ENCODE measurements around the gene PIGR.

The PIGR gene

DNA sequence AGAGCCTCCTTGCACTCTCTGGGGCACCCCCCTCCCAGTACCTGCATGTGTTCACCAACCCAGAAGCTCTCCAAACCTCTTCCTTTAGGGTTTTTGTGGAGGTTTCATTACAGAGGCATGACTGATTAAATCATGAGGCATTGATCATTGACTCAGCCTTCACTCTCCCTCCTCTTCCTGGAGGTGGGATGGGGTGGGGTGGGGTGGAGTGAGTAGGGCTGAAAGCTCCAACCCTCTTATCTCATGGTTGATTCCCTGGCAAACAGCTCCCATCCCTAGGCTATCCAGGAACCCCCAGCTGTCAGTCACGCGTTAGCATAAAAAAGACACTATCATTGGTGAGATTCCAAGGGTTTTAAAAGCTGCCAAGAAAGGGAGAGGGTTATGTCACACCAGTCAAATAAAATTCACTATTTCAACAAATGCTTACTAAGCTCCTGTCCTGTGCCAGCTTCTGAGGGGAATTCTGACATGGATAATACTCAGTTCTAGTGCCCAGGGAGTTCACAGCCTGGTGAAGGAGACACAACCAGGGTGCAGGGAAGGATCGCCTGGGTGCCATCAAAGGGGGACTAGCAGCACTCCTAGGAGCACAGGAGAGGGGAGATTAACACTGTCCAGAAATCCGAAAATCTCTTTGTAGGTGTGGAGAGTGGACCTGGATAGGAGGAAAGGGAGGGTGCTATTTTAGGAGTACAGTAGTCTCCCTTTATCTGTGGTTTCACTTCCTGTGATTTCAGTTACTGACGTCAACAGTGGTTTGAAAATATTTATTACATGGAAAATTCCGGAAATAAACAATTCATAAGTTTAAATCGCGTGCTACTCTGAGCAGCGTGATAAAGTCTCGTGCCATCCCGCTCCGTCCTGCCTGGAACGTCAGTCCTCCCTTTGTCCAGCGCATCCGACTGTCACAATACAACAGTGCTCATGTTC, 55.9 kb downstream of the PIGR start:
- DNase-seq (ENCODE audit: low spot score): no peak

DNA sequence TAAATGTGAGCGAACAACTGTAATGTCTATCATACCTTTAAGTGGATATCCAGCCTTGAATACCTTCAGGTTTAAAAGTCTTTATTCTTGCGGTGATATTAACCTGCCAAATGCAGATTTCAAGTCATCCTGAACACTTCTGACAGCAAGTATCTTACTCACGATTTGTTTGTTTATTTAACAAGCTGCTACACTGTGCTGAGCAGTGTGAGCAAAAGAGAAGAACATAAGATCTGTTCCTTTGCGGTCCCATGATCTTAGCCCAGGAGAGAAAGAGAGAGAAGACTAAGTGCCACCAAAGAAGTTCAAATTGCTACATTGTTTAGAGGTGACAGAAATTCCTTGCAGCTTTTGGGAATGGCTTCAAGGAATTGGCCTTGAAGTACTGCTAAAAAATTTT, 58.6 kb downstream of the PIGR start:
- DNase-seq (ENCODE audit: low spot score): no peak

DNA sequence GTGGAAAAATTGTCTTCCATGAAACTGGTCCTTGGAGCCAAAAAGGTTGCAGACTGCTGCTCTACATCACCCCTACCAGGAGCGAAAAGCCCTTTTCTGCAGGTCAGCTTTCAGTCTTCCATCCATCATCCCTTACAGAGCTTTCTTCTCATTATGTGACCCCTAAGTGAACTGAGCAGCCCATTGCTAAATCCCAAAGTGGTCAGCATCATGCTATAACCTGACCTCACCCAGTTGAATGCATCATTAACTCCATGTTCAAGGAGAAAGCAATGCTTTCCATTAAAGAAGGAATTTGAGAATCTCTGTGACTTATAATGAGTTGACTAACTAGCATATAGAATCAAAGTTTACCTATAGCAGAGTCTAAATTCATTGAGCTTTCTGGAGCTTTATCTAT, 59.4 kb downstream of the PIGR start:
- DNase-seq (ENCODE audit: low spot score): no peak

DNA sequence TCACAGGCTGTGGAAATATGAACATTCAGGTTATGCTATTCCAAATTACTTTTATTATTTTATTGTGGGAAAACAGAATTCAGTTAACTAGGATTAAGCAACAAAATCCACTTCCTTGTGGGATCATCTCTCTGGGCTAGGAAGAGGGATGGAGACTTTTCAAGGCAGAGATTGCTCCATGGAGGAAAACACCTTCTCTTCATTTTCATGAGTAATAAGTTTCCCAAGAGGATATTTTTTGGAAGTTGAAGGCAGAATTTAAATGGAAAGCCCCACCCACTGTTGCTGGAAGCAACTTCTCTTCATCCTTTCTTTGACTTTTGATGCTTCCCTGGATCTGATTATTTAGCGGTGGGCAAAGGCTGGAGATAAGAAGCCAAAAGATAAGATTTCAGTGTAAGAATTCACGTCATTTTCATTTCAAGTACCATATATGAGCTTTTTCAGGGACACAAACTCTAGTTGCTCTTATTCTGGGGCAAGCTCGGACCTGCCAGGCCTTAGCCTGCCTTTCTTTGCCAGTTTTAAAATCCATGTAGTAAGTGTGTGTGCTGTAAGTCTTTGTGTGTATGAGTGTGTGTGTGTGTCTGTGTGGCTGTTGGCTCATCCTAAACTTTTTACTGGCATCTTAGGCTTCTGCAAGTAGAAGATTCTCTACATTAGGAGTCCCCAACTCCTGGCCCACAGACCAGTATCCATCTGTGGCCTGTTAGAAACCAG, 60.8 kb downstream of the PIGR start:
- no peak for DNase-seq (ENCODE audit: low spot score)

DNA sequence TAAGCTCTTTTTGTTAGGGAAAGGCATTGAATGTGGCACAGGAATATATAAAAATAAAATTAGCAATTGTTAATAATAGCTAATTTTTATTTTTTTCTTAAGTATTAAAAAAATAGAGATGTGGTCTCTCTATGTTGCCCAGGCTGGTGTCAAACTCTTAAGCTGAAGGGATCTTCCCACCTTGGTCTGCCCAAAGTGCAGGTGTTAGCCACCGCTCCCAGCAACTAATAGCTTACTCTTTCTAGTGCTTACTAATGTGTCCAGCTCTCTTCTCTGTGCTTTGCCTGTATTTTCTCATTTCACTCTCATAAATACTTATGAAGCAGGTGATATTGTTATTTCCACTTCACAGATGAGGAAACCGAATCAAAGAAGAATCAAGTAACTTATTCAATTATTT, 62.4 kb downstream of the PIGR start:
- no peak for DNase-seq (ENCODE audit: low spot score)

DNA sequence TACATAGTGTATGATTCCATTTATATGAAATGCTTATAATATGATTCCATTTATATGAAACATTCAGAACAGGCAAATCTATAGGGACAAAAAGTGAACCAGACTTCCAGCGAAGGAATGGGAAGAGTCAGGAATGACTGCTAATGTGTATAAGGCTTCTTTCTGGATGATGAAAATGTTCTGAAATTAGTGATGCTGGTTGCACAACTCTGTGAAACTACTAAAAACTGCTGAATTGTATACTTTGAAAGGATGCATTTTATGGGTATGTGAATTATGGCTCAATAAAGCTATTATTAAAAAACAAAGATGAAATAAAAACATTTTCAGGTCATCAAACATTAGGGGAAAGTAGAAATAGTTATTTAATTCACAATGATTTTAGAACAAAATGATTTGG, 63.1 kb downstream of the PIGR start:
- DNase-seq (ENCODE audit: low spot score): no peak

DNA sequence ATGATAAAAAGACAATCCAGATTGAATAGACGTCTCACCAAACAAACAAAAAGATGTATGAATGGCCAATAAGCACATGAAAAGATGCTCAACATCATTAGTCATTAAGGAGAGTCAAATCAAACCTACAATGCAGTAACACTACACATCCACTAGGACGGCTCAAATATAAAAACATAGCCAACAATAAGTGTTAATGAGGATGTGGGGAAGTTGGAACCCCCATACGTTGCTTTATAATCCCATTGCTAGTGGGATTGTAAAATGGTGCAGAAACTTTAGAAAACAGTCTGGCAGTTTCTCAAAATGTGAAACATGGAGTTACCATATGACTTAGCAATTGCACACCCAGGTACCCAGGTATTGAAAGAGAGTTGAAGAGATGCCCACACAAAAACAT, 63.7 kb downstream of the PIGR start:
- no peak for DNase-seq (ENCODE audit: low spot score)

DNA sequence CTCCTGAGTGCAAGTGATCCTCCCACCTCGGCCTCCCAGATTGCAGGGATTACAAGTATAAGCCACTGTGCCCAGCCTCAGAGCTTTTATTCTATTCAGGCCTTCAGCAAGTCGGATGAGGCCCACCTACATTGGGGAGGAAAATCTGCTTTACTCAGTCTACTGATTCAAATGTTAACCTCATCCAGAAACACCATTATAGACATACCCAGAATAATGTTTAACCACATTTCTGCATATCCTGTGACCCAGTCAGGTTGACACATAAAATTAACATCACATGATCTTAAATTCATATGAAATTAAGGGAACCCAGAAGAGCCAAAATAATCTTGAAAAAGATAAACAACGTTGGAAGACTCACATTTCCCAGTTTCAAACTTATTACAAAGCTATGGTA, 66.0 kb downstream of the PIGR start:
- DNase-seq (ENCODE audit: low spot score): no peak
